A673 (cell line): Measurements from ENCODE around the gene AMACR.

Experiments used
- EZH2 ChIP-seq: fragments of 200-600 bp; sonication (generic); IDR thresholded peaks from 2 replicates; pipeline ENCODE4 v1.6.1; 2017; ENCODE audit warnings: borderline replicate concordance, low read depth, mild to moderate bottlenecking, mixed read lengths, antibody characterized with exemption, low read length; ENCODE audit not compliant: poor library complexity, severe bottlenecking
- TF ChIP-seq, protein P1 (sequence below): fragments of 300-800, 200-600 bp; sonication (generic); conservative IDR thresholded peaks from 2 replicates; pipeline ENCODE4 v1.5.1; 2017; ENCODE audit warnings: low read depth, mild to moderate bottlenecking, antibody characterized with exemption, low read length, moderate library complexity, mixed read lengths

DNA sequence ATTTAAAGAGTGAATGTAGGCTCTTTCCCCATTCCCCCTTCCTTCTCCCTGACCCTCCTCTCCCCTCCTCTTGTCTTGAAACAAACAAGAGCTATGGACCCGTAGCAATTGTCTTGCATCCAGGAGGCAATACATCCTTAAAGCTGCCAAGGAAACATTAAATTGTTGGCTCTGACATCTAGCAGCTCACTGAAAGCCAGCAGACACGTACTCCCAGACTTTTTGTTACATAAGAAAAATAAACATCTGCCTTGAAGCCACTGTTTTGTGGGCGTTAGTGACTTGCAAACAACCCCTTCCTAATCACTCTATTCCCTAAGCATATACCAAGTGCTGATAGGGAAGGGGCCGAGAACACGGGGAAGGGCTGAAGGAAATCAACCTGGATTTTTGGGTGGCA lies 32.0 kb downstream of the AMACR start:
- TF ChIP-seq, protein P1, sequence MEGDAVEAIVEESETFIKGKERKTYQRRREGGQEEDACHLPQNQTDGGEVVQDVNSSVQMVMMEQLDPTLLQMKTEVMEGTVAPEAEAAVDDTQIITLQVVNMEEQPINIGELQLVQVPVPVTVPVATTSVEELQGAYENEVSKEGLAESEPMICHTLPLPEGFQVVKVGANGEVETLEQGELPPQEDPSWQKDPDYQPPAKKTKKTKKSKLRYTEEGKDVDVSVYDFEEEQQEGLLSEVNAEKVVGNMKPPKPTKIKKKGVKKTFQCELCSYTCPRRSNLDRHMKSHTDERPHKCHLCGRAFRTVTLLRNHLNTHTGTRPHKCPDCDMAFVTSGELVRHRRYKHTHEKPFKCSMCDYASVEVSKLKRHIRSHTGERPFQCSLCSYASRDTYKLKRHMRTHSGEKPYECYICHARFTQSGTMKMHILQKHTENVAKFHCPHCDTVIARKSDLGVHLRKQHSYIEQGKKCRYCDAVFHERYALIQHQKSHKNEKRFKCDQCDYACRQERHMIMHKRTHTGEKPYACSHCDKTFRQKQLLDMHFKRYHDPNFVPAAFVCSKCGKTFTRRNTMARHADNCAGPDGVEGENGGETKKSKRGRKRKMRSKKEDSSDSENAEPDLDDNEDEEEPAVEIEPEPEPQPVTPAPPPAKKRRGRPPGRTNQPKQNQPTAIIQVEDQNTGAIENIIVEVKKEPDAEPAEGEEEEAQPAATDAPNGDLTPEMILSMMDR, result no peak
- TF ChIP-seq EZH2, result no peak
